Transverse colon (tissue), 4 donors: ENCODE results near the gene AGO1. TPM values are rescaled to one million over a fixed set of nuclear protein-coding genes. Genes with fewer than 3 reads are reported as not detected.

Experiments used
- DNase-seq: peaks from one replicate; pipeline ENCODE4 v3.0.0-alpha.2; 2019
- H3K27ac ChIP-seq, 4 donors: fragments of 200-600 bp; sonication (generic); 2 replicates each; pipeline ENCODE4 v1.5.1; 2016 to 2018; ENCODE audit warnings: inconsistent platforms in 4 of 4
- H3K27me3 ChIP-seq: fragments of 200-600 bp; sonication (generic); 2 replicates; pipeline ENCODE4 v1.5.1; 2017; ENCODE audit warnings: inconsistent platforms
- H3K36me3 ChIP-seq, 4 donors: fragments of 200-600 bp; sonication (generic); 2 replicates each; pipeline ENCODE4 v1.5.1; 2017 to 2019; ENCODE audit warnings: inconsistent platforms in 4 of 4
- H3K4me1 ChIP-seq, 4 donors: fragments of 200-600 bp; sonication (generic); 2 replicates each; pipeline ENCODE4 v1.5.1; 2017 to 2020; ENCODE audit warnings: inconsistent platforms in 4 of 4
- H3K4me3 ChIP-seq, 4 donors: fragments of 200-600 bp; sonication (generic); 1 replicate in 1 of 4; 2 replicates in 3 of 4; pipeline versions ENCODE4 v1.5.1 to v1.6.1; 2017 to 2019; ENCODE audit warnings: inconsistent platforms in 4 of 4
- H3K9me3 ChIP-seq, 2 donors: fragments of 200-600 bp; sonication (generic); 2 replicates each; pipeline ENCODE4 v1.5.1; 2017 to 2019; ENCODE audit warnings: inconsistent platforms in 2 of 2
- CTCF ChIP-seq, 5 experiments: fragments of 200-600 bp in 3 of 5; fragments of 450-650 bp in 2 of 5; sonication (generic) in 3 of 5; IDR thresholded peaks; 1 replicate in 2 of 5; 2 replicates in 3 of 5; pipeline ENCODE4 v1.5.1; 2016 to 2017; ENCODE audit warnings: antibody characterized with exemption in 5 of 5, inconsistent platforms in 3 of 5, mild to moderate bottlenecking in 2 of 5, moderate library complexity in 1 of 5
- EP300 ChIP-seq: sonication (generic); formaldehyde crosslinking; IDR thresholded peaks from one replicate; pipeline ENCODE4 v1.6.1; 2017; ENCODE audit warnings: antibody characterized with exemption, low read depth
- POLR2A ChIP-seq: fragments of 450-650 bp; IDR thresholded peaks from one replicate; pipeline ENCODE4 v1.6.1; 2016; ENCODE audit warnings: antibody characterized with exemption, mild to moderate bottlenecking, moderate library complexity
- POLR2AphosphoS5 ChIP-seq, 3 donors: sonication (generic); formaldehyde crosslinking; IDR thresholded peaks; one replicate each; pipeline ENCODE4 v1.6.1; 2016; ENCODE audit warnings: antibody characterized with exemption in 3 of 3
- WGBS, 2 donors: methylation state at CpG; one replicate each; pipeline ENCODE4 v1.1.5; 2018; ENCODE audit warnings: low coverage in 1 of 2; 5-methylcytosine and 5-hydroxymethylcytosine counted together
- in situ Hi-C, 4 donors: fragments of 200-750 bp; cut with MboI; loops; one replicate each; pipeline versions ENCODE4 v1.15.0 to v1.15.1; 2017; ENCODE audit warnings: low sequenced_read_pairs in 3 of 4, low pct_ligation_motif_present in 1 of 4, low pct_unique_long_range_greater_than_20kb in 1 of 4
- intact Hi-C: fragments of 100-400 bp; cut with DNase I; formaldehyde crosslinking; loops from one replicate; pipeline ENCODE4 v1.15.1; 2023; ENCODE audit warnings: low total_unique reads
- total RNA-seq, 4 donors: library from RNA; depleted of rRNA; stranded (reverse); fragments of >200 nt; gene quantifications; one replicate each; pipeline ENCODE4 v1.1.0, GENCODE V29; 2016

Gene AGO1
- total RNA-seq, 4 donors from 2014 or later = 20.6 to 40.2 (median 24.0) TPM

- Histone ChIP-seq H3K4me3 (no peak overlapping the region), H3K27ac (no peak overlapping the region), H3K4me1 (no peaks in the 10 kb centered on the region), H3K9me3 (no peaks in the 10 kb centered on the region), H3K27me3 (no peaks in the 10 kb centered on the region), H3K36me3 (peaks cover 0 to 75% (median 24%) of the 10 kb centered on the region in 4 donors)
- DNase-seq = no peak
- 78 to 100% methylated on average over 1 of the region's 1 CpG for WGBS, 2 donors
- in situ Hi-C loops = no loop called here
- TF ChIP-seq POLR2A = no peak
- no peak for TF ChIP-seq EP300
- no peak for TF ChIP-seq CTCF (IDR thresholded peaks at IDR 0.05)
- TF ChIP-seq POLR2AphosphoS5 (IDR thresholded peaks at IDR 0.05) = no peak
- intact Hi-C loops = no loop called here
These were observed 46.3 kb upstream of the AGO1 start for GRCh38 chr1:35836734-35837133.

GRCh38 chr1:35838693-35839245 lies 44.2 kb upstream of the AGO1 start:
- Histone ChIP-seq H3K9me3 (no peaks in the 10 kb centered on the region), H3K4me3 (no peak overlapping the region), H3K36me3 (peaks cover 0 to 78% (median 19%) of the 10 kb centered on the region in 4 donors), H3K27ac (no peak overlapping the region), H3K4me1 (no peaks in the 10 kb centered on the region), H3K27me3 (no peaks in the 10 kb centered on the region)
- TF ChIP-seq POLR2AphosphoS5 (IDR thresholded peaks at IDR 0.05) = no peak
- TF ChIP-seq EP300 = no peak
- TF ChIP-seq POLR2A = no peak
- TF ChIP-seq CTCF (IDR thresholded peaks at IDR 0.05) = no peak
- intact Hi-C loops = no loop called here
- no peak for DNase-seq
- in situ Hi-C loops = no loop called here
- WGBS, 2 donors = 94 to 96% methylated on average over 8 of the region's 8 CpGs

- intact Hi-C loops = no loop called here
- Histone ChIP-seq H3K27ac (no peak overlapping the region), H3K4me3 (no peak overlapping the region), H3K9me3 (no peaks in the 10 kb centered on the region), H3K4me1 (peaks cover 0 to 6% (median 3%) of the 10 kb centered on the region in 4 donors), H3K36me3 (peaks cover 0 to 35% (median 4%) of the 10 kb centered on the region in 4 donors), H3K27me3 (no peaks in the 10 kb centered on the region)
- no peak for DNase-seq
- no peak for TF ChIP-seq POLR2A
- no peak for TF ChIP-seq POLR2AphosphoS5 (IDR thresholded peaks at IDR 0.05)
- TF ChIP-seq EP300 = no peak
- no peak for TF ChIP-seq CTCF (IDR thresholded peaks at IDR 0.05)
- 50 to 91% methylated on average over 1 of the region's 1 CpG for WGBS, 2 donors
- in situ Hi-C loops = no loop called here
These were observed 38.2 kb upstream of the AGO1 start for GRCh38 chr1:35844826-35845225.

- intact Hi-C loops (no loop called here), in situ Hi-C loops (no loop called here)
- 84% methylated on average over 1 of the region's 1 CpG; no CpG with 5 or more reads in 1 of the 2 donors for WGBS, 2 donors
- no peak for DNase-seq
- Histone ChIP-seq H3K4me1 (peaks cover 0 to 7% (median 3%) of the 10 kb centered on the region in 4 donors), H3K4me3 (no peak overlapping the region), H3K36me3 (peaks cover 0 to 27% (median 7%) of the 10 kb centered on the region in 4 donors), H3K9me3 (no peaks in the 10 kb centered on the region), H3K27me3 (no peaks in the 10 kb centered on the region), H3K27ac (no peak overlapping the region)
- TF ChIP-seq POLR2A = no peak
- no peak for TF ChIP-seq EP300
- TF ChIP-seq POLR2AphosphoS5 (IDR thresholded peaks at IDR 0.05) = no peak
- no peak for TF ChIP-seq CTCF (IDR thresholded peaks at IDR 0.05)
These were observed 37.2 kb upstream of the AGO1 start for GRCh38 chr1:35845766-35846165.
